PC-3 (cell line): ENCODE data around the gene LYSET. TPM values are rescaled to one million over a fixed set of nuclear protein-coding genes. Genes with fewer than 3 reads are reported as not detected.

ENCODE experiments used
- ATAC-seq: fragments of 200-7000 bp; cut with Tn5 transposase; 2 replicates; pipeline ENCODE4 v1.9.1; 2020; ENCODE audit warnings: mild to moderate bottlenecking, moderate library complexity
- BruUV-seq: library from RNA; stranded (reverse); fragments of 400-500 nt; replicated peaks from 2 replicates; lab custom pipeline; 2021; lab: Mats Ljungman, UMichigan
- CTCF ChIA-PET: fragments of 300-600 bp; sonication (Branson Sonifier 250); formaldehyde crosslinking; loops from one replicate; lab custom pipeline; 2022; ENCODE audit warnings: antibody characterized with exemption; lab: Charles Lee
- POLR2A ChIA-PET: fragments of 300-600 bp; sonication (Branson Sonifier 250); formaldehyde crosslinking; loops from one replicate; lab custom pipeline; 2022; ENCODE audit warnings: antibody characterized with exemption; ENCODE audit not compliant: unreplicated experiment; lab: Charles Lee
- DNase-seq: peaks from one replicate; pipeline ENCODE4 v3.0.0-alpha.2; 2015
- H2AFZ ChIP-seq: fragments of 300-600 bp; sonication (generic); 2 replicates; pipeline ENCODE4 v1.6.0; 2016; ENCODE audit warnings: antibody characterized with exemption, low read length
- H3F3A ChIP-seq: fragments of 300-600 bp; sonication (generic); one replicate; pipeline ENCODE4 v1.6.0; 2017; ENCODE audit warnings: antibody characterized with exemption, low read length, control low read depth, mild to moderate bottlenecking; ENCODE audit not compliant: unreplicated experiment
- H3K27ac ChIP-seq: fragments of 300-600 bp; sonication (generic); 2 replicates; pipeline ENCODE4 v1.5.1; 2016; ENCODE audit warnings: mild to moderate bottlenecking, low read length
- H3K27me3 ChIP-seq: fragments of 300-600 bp; sonication (generic); 2 replicates; pipeline ENCODE4 v1.6.1; 2016; ENCODE audit warnings: low read length, mixed read lengths
- H3K36me3 ChIP-seq: fragments of 300-600 bp; sonication (generic); 2 replicates; pipeline ENCODE4 v1.6.1; 2016; ENCODE audit warnings: low read depth, mixed run types, low read length, mixed read lengths
- H3K4me1 ChIP-seq: fragments of 300-600 bp; sonication (generic); 2 replicates; pipeline ENCODE4 v1.5.1; 2016; ENCODE audit warnings: low read length; ENCODE audit not compliant: insufficient read depth
- H3K4me2 ChIP-seq: fragments of 300-600 bp; sonication (generic); 2 replicates; pipeline ENCODE4 v1.6.0; 2016; ENCODE audit warnings: low read length
- H3K4me3 ChIP-seq: fragments of 300-600 bp; sonication (generic); 2 replicates; pipeline ENCODE4 v1.5.1; 2016; ENCODE audit warnings: mild to moderate bottlenecking, low read length, mixed read lengths
- H3K79me2 ChIP-seq: fragments of 300-600 bp; sonication (generic); 2 replicates; pipeline ENCODE4 v1.6.1; 2017; ENCODE audit warnings: low read length, mixed read lengths
- H3K9ac ChIP-seq: fragments of 300-600 bp; sonication (generic); 2 replicates; pipeline ENCODE4 v1.6.0; 2016; ENCODE audit warnings: mild to moderate bottlenecking, low read length
- H3K9me2 ChIP-seq: fragments of 300-600 bp; sonication (generic); replicated peaks from 2 replicates; pipeline ENCODE4 v1.6.1; 2016; ENCODE audit warnings: mixed run types, low read length, mixed read lengths
- H3K9me3 ChIP-seq: fragments of 300-600 bp; sonication (generic); 2 replicates; pipeline ENCODE4 v1.6.1; 2016; ENCODE audit warnings: low read length, mixed read lengths
- H4K20me1 ChIP-seq: fragments of 300-600 bp; sonication (generic); 2 replicates; pipeline ENCODE4 v1.6.1; 2016; ENCODE audit warnings: low read length, mixed read lengths
- EZH2 ChIP-seq: fragments of 300-600 bp; sonication (generic); IDR thresholded peaks from one replicate; pipeline ENCODE4 v1.6.1; 2017; ENCODE audit warnings: antibody characterized with exemption, mild to moderate bottlenecking, low read length; ENCODE audit not compliant: unreplicated experiment
- EZH2phosphoT487 ChIP-seq: fragments of 300-600 bp; sonication (generic); IDR thresholded peaks from 2 replicates; pipeline ENCODE4 v1.6.1; 2018; ENCODE audit warnings: mild to moderate bottlenecking, antibody characterized with exemption, low read length, borderline replicate concordance
- intact Hi-C: fragments of 100-400 bp; cut with micrococcal nuclease; formaldehyde crosslinking; loops from 2 replicates; pipeline ENCODE4 v1.9.0; 2023
- total RNA-seq: library from RNA; depleted of rRNA; stranded (reverse); fragments of >200 nt; gene quantifications from 2 replicates; pipeline ENCODE4 v1.2.3, GENCODE V29; 2014
- TF ChIP-seq, protein P1 (sequence below): fragments of 300-600 bp; sonication (generic); conservative IDR thresholded peaks from 2 replicates; pipeline ENCODE4 v1.5.1; 2017; ENCODE audit warnings: antibody characterized with exemption, low read depth, mild to moderate bottlenecking, low read length

The LYSET gene
- total RNA-seq, 1 experiment from 2014 or later: 11.5 TPM

DNA sequence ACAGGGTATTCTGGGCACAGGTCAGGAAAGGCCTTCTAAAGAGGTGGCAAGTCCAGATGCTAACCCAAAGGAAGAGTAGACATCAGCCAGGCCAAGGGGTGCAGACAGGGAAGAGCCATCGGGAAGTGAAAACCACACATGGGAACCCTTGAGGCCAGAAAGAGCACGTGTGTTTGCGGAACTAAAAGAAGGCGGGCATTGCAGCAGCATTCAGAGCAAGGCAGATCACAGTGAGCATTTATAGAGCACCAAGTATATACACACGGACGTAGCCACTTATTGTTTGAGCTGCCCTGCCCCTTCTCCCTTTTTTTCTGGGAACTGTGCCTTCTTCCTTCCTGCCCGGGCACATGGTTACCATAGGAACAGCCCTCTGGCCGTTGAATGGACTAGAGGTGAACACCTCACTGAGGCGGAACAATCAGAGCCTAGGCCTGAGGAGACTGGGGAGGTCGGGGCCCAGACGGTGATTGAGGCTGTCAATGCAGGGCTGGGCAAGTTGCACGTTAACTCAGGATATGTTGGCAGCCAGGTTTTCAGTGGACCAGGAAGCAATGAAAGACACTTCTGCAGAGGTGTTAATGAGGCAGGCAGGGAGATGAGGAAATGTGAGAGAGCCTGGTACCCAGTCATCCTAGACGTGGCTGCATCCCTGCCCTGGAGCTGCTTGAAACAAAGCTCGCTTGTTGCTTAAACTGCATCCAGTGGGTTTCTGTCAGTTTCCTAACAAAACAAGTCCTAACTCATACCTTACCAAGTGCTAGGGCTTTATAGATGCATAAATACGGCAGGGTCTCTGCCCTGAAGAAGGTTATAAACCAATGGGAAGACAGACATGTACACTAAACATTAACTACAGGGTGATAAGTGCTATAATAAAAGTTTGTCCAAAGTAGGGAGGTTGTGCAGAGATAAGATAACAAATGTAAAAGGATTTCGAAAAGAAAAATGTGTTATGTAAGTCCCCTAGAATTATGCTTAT, 34.6 kb upstream of the LYSET start:
- ChIA-PET CTCF (no interaction called here), POLR2A (no interaction called here)
- DNase-seq (peak; percentile 16), ATAC-seq (peak; percentile 42; the same call in 1 of the 2 replicates)
- Histone ChIP-seq H3K4me1 (0 out of 2 replicates have a peak, but pooled peaks cover 5% of the 10 kb centered on the region), H3K79me2 (no peaks in the 10 kb centered on the region), H3K27ac (no peak overlapping the region), H3K4me3 (no peak overlapping the region), H3K9me3 (no peaks in the 10 kb centered on the region), H3K9ac (no peak overlapping the region), H3K27me3 (no peaks in the 10 kb centered on the region), H4K20me1 (no peaks in the 10 kb centered on the region), H3K9me2 (no peaks in the 10 kb centered on the region), H3K36me3 (no peaks in the 10 kb centered on the region), H3K4me2 (no peak overlapping the region), H2AFZ (no peak overlapping the region), H3F3A (no peaks in the 10 kb centered on the region)
- no TSS peak for BruUV-seq
- intact Hi-C loops: no loop called here
- TF ChIP-seq, protein P1, sequence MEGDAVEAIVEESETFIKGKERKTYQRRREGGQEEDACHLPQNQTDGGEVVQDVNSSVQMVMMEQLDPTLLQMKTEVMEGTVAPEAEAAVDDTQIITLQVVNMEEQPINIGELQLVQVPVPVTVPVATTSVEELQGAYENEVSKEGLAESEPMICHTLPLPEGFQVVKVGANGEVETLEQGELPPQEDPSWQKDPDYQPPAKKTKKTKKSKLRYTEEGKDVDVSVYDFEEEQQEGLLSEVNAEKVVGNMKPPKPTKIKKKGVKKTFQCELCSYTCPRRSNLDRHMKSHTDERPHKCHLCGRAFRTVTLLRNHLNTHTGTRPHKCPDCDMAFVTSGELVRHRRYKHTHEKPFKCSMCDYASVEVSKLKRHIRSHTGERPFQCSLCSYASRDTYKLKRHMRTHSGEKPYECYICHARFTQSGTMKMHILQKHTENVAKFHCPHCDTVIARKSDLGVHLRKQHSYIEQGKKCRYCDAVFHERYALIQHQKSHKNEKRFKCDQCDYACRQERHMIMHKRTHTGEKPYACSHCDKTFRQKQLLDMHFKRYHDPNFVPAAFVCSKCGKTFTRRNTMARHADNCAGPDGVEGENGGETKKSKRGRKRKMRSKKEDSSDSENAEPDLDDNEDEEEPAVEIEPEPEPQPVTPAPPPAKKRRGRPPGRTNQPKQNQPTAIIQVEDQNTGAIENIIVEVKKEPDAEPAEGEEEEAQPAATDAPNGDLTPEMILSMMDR: no peak
- TF ChIP-seq EZH2: no peak
- no peak for TF ChIP-seq EZH2phosphoT487

DNA sequence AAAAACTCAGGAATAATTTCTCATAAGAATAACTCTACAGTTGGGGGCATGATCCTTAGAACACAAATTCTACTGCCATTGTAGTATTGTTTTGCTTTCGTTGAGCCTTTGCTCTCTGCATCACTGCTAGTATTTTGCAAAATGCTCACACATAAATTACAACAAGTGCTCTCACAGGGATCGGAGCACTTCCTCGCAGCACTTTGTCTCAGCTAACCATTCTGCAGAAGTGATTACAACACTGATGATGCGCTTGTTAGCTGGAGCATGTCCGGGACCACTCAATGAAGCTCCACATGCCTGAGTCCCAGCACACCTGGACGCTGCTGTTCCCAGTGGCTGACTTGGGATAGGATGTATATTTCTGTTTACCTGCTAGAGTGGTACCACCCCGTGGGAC, 32.0 kb upstream of the LYSET start:
- BruUV-seq: no TSS peak
- H3K27me3 ChIP-seq: no peaks in the 10 kb centered on the region
- H3F3A ChIP-seq: no peaks in the 10 kb centered on the region
- no peaks in the 10 kb centered on the region for H4K20me1 ChIP-seq
- no peaks in the 10 kb centered on the region for H3K9me2 ChIP-seq
- H3K9me3 ChIP-seq: no peaks in the 10 kb centered on the region
- H3K9ac ChIP-seq: no peak overlapping the region
- CTCF ChIA-PET: no interaction called here
- no peak overlapping the region for H3K4me2 ChIP-seq
- no peak overlapping the region for H3K4me3 ChIP-seq
- H3K27ac ChIP-seq: no peak overlapping the region
- ATAC-seq: no peak
- intact Hi-C loops: no loop called here
- H3K4me1 ChIP-seq: peaks cover 17% of the 10 kb centered on the region
- no peak overlapping the region for H2AFZ ChIP-seq
- no peak for TF ChIP-seq EZH2phosphoT487
- no peaks in the 10 kb centered on the region for H3K36me3 ChIP-seq
- no peaks in the 10 kb centered on the region for H3K79me2 ChIP-seq
- POLR2A ChIA-PET: no interaction called here
- DNase-seq: no peak

DNA sequence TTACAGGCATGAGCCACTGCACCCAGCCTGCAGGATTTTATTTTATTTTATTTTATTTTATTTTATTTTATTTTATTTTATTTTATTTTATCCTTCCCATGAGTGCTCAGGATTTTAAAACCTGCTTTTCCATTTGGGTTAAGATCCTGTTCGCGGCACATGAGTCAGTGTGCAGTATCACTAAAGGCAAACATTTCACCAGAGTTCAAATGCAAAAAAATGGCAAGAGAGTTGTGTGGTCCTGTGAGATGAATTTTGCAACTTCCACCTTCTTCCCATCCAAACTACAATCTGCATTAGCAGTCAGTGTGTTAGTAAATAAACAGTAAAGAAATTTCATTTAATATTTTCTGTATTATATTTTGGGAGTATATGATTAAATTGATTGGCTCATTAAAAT, 29.4 kb upstream of the LYSET start:
- no peaks in the 10 kb centered on the region for H4K20me1 ChIP-seq
- peak; percentile 73 for DNase-seq

More for the DNA sequence above, 29.4 kb upstream of the LYSET start:
- ChIA-PET POLR2A (no interaction called here), CTCF (interaction anchor here (0.6 kb wide), 1 partner anchor 187 kb away, joined by 5 read pairs; no protein-coding TSS in a partner anchor)
- Histone ChIP-seq H3K9ac (no peak overlapping the region), H3K4me2 (no peak overlapping the region), H3K4me3 (no peak overlapping the region), H3K9me3 (no peaks in the 10 kb centered on the region), H3K9me2 (no peaks in the 10 kb centered on the region), H3K36me3 (no peaks in the 10 kb centered on the region), H2AFZ (no peak overlapping the region), H3K4me1 (peaks cover 17% of the 10 kb centered on the region), H3K27me3 (no peaks in the 10 kb centered on the region), H3K79me2 (no peaks in the 10 kb centered on the region), H3F3A (no peaks in the 10 kb centered on the region), H3K27ac (peak overlapping the region; percentile 31; the same call in 1 of the 2 replicates)
- BruUV-seq: no TSS peak
- peak; percentile 42; the same call in 1 of the 2 replicates for ATAC-seq
- intact Hi-C loops: no loop called here
- TF ChIP-seq, protein P1: no peak
